DOHH2 (cell line): ENCODE results near the gene CCNT2.

ENCODE experiments used
- EZH2phosphoT487 ChIP-seq: fragments of 200-600 bp; sonication (generic); IDR thresholded peaks from 2 replicates; pipeline ENCODE4 v1.6.1; 2017; ENCODE audit warnings: borderline replicate concordance, mild to moderate bottlenecking, antibody characterized with exemption, low read length, moderate library complexity, mixed read lengths
- TF ChIP-seq, protein P1 (sequence below): fragments of 200-600 bp; sonication (generic); IDR thresholded peaks from one replicate; pipeline ENCODE4 v1.5.1; 2014; ENCODE audit warnings: antibody characterized with exemption, mild to moderate bottlenecking, low read depth, low read length; ENCODE audit not compliant: poor library complexity, severe bottlenecking

GRCh38 chr2:134975281-134976009 is 56.8 kb downstream of the CCNT2 start:
- TF ChIP-seq, protein P1, sequence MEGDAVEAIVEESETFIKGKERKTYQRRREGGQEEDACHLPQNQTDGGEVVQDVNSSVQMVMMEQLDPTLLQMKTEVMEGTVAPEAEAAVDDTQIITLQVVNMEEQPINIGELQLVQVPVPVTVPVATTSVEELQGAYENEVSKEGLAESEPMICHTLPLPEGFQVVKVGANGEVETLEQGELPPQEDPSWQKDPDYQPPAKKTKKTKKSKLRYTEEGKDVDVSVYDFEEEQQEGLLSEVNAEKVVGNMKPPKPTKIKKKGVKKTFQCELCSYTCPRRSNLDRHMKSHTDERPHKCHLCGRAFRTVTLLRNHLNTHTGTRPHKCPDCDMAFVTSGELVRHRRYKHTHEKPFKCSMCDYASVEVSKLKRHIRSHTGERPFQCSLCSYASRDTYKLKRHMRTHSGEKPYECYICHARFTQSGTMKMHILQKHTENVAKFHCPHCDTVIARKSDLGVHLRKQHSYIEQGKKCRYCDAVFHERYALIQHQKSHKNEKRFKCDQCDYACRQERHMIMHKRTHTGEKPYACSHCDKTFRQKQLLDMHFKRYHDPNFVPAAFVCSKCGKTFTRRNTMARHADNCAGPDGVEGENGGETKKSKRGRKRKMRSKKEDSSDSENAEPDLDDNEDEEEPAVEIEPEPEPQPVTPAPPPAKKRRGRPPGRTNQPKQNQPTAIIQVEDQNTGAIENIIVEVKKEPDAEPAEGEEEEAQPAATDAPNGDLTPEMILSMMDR, result no peak
- no peak for TF ChIP-seq EZH2phosphoT487
